Renal pelvis (tissue), 4 donors: Measurements from ENCODE around the gene SCYL1. TPM values are rescaled to one million over a fixed set of nuclear protein-coding genes. Genes with fewer than 3 reads are reported as not detected.

Source experiments
- DNase-seq: peaks from one replicate; pipeline ENCODE4 v3.0.0-alpha.2; 2013
- polyA plus RNA-seq, 3 donors: library from polyadenylated mRNA; unstranded; fragments of 120-200 nt; gene quantifications; one replicate each; pipeline ENCODE4 v1.2.1, GENCODE V29; 2013; ENCODE audit not compliant: insufficient read length in 3 of 3

The SCYL1 gene
- polyA plus RNA-seq, 3 donors, result 77.3 to 92.5 (median 81.5) TPM

- DNase-seq, result no peak
Measured at GRCh38 chr11:65489706-65490320, 35.1 kb upstream of the SCYL1 start.

GRCh38 chr11:65491163-65491465 lies 33.8 kb upstream of the SCYL1 start:
- DNase-seq, result no peak

GRCh38 chr11:65491614-65492386 lies 33.1 kb upstream of the SCYL1 start:
- DNase-seq, result no peak

- DNase-seq, result no peak
Measured at GRCh38 chr11:65492387-65492636, 32.6 kb upstream of the SCYL1 start.

GRCh38 chr11:65492637-65493366 lies 32.1 kb upstream of the SCYL1 start:
- DNase-seq, result no peak

- no peak for DNase-seq
Measured at GRCh38 chr11:65493367-65494176, 31.3 kb upstream of the SCYL1 start.

GRCh38 chr11:65496304-65497140 lies 28.4 kb upstream of the SCYL1 start:
- DNase-seq, result no peak

GRCh38 chr11:65497141-65498041 lies 27.5 kb upstream of the SCYL1 start:
- peak; percentile 98 for DNase-seq

- DNase-seq, result no peak
Measured at GRCh38 chr11:65498042-65498726, 26.7 kb upstream of the SCYL1 start.

GRCh38 chr11:65498727-65498976 lies 26.2 kb upstream of the SCYL1 start:
- no peak for DNase-seq

GRCh38 chr11:65498977-65499712 lies 25.7 kb upstream of the SCYL1 start, which contains the start of gene MALAT1:
Gene MALAT1, plus strand, starts transcription at chr11:65499045.
- DNase-seq, result peak; percentile 97

GRCh38 chr11:65499713-65500386 lies 25.0 kb upstream of the SCYL1 start:
- DNase-seq, result no peak

GRCh38 chr11:65500387-65501185 lies 24.3 kb upstream of the SCYL1 start:
- DNase-seq, result no peak

- no peak for DNase-seq
Measured at GRCh38 chr11:65501186-65501471, 23.8 kb upstream of the SCYL1 start.

- no peak for DNase-seq
Measured at GRCh38 chr11:65501472-65502273, 23.2 kb upstream of the SCYL1 start.

GRCh38 chr11:65502274-65502554 lies 22.7 kb upstream of the SCYL1 start:
- no peak for DNase-seq

GRCh38 chr11:65502555-65503367 lies 22.1 kb upstream of the SCYL1 start:
- DNase-seq, result no peak
